HUDEP-2 (cell line): ENCODE measurements around the gene MBLAC1.

Experiments
- DNase-seq, 76 experiments: peaks; one replicate each; lab custom pipeline; 2025; ENCODE audit not compliant: unreplicated experiment in 76 of 76; lab: John Stamatoyannopoulos, UW

The MBLAC1 gene

DNA sequence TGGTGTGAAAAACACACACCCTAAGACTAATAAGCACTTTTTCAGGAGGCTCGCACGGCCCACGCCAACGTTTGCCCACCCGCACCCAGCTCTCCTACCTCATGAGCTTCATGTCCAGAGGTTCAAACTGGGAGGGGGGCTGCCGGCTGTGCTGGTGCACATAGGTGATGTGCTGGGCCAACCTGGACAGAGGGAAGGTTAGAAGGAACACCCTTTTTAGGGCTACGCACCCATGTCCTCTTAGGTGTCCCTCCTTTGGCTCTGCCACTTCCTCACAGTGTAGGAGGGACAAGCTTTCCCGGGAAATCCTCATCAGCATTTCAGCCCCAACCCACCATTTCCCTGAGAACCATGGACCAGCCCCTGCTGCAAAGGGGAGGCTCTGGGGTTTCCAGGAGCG, 31.5 kb upstream of the MBLAC1 start:
- DNase-seq, result no peak

DNA sequence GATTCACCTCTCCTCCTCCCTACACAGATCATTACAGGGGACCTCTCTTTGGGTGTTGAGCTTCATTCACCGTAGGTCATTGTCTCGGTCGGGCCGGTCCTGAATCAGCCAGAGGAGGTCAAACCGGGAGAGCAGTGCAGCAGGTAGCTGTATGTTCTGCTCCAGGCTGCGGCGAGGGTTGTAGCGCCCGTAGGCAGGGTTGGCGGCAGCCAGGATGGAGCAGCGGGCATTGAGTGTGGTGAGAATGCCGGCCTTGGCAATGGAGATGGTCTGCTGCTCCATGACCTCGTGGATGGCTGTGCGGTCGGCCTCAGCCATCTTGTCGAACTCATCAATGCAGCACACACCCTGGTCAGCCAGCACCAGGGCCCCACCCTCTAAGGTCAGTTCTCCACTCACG, 31.1 kb upstream of the MBLAC1 start:
- no peak for DNase-seq

DNA sequence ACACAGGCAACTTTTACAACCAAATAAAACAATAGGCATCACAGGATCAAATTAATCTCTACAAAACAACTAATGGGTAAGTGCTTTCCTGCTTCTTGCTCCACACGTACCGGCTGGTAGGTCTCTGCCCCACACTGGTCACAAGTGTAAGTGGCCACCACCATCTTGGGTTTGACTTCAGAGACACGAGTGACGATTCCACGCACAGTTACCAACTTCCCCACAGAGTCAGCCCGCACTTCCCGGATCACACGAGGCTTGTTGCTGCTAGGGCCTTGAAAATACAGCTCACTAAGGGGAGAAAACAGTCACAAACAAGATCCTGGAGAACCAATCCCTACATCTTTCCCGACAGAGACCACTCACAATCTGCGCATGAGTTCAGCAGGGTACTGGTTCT, 27.9 kb upstream of the MBLAC1 start:
- DNase-seq, result no peak

DNA sequence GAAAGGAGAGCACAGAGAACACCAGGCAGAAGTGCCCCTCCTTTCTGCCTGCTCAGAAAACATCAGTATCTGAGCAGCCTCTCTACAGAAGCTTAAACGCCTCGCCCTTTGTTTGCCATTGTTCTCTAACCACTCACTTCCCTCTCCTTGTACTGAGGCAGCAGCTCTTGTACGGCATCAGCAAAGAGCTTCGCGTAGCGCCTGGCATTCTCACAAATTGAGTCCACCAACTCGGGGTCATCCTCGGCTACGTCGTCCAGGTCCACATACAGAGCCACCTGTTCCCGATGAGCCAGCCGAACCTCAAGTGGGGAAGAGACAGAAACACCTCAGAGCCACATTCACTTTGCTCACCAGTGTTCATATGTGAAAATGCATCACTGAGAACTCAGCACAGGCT, 27.3 kb upstream of the MBLAC1 start:
- DNase-seq, result no peak

DNA sequence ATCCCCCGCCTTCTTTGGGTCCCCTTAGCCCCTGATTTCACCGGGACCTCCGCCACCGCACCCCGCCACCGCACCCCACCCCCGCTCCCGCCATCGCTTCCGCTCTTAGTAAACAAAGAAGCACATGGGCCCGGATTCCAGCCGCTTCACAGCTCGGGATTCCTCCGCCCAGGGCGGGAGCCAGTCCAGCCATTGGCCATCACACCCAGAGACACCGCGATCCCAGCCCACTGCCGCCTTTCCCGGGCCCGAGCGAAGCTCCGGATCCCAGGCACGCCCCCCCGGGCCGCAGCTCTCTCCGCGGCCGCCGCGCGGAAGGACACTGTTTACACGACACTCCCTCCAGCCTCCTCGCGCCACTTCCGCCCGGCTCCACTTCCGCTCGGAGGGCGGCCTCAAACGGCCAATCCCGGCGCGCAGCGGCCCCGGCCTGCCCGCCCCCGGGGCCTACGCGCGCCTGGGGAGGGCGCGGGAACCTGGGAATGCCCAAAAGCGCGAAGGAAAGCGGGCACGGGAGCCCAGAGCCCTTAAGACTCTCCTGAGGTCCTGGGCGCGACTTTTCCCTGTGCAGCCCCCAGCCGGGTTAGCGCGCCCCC, 26.2 kb upstream of the MBLAC1 start:
- peak in 72 of 76 experiments; percentile 31 to 88 (median 76) for DNase-seq

DNA sequence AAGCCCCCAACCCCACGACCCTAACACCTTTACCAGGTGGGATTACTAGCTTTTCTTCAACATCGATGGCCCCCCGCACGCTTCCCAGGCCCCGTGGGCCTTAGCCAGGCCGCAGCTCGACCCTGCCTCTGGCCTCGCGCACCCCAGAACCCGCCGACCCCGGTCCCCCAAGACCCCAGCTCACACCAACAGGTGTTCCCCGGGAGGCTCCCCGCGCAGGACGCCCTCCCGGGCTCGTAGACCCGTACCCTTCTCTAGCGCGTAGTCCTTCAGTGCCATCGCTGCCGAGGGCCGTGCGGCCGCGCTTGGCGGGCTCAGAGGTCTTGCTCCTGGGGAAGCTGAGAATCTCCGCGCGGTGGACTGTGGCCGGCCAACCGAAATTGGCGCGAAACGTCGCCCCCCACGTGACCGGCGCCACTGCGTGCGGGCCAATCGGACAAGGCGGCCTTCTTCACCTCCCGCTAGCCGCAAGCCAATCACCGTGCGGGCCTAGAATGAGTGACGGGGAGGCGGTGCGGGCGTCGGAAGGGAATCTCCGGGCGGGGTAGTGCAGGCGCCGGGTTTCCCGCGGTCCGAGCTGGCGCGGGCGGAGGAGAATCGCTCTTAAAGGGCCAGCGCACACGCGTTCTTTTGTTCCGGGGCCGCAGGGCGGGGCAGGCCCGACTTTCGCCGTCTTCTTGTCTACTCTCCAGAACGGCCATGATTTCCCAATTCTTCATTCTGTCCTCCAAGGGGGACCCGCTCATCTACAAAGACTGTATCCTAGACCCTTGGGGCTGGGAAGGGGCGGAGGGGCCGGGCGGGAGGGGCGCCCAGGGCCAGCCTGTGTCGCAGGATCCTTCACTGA, 25.5 kb upstream of the MBLAC1 start, which contains the start of the genes AP4M1 and MCM7:
Gene AP4M1 (plus strand): TSS at position 628 of the 847 bp plus-strand sequence. CDS start 72 bp downstream, at position 700.
Gene MCM7 (minus strand): TSS at position 382 of the 847 bp plus-strand sequence. CDS start 103 bp downstream, at position 279.
- DNase-seq, result peak; percentile 25 to 99 (median 96)

DNA sequence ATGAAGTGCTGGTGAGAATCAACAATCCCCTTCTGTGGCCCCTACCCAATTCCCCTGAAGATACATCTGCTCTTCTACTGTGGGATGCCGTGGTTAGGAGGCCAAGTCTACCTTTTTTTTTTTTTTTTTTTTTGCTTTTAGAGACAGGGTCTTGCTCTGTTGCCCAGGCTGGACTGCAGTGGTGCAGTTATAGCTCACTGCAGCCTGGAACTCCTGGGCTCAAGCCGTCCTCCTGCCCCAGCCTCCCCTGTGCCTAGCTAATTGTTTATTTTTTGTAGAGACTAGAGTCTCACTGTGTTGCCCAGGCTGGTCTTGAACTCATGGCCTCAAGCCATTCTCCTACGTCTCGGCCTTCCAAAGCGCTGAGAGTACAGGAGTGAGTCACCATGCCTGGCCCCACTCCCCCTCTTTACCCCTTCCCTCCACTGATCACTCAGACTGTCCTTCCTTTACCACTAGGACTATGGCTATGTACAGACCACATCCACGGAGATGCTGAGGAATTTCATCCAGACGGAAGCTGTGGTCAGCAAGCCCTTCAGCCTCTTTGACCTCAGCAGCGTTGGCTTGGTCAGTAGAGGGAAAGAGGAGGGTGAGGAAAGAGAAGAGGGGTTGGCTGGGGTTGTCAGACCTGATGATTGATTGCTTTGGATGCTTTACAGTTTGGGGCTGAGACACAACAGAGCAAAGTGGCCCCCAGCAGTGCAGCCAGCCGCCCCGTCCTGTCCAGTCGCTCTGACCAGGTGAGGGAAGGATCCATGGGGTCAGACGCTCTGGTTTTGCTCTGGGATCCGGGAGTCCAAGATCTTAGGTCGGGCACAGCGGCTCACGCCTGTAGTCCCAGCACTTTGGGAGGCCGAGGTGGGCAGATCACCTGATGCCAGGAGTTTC, 23.6 kb upstream of the MBLAC1 start:
- no peak for DNase-seq

DNA sequence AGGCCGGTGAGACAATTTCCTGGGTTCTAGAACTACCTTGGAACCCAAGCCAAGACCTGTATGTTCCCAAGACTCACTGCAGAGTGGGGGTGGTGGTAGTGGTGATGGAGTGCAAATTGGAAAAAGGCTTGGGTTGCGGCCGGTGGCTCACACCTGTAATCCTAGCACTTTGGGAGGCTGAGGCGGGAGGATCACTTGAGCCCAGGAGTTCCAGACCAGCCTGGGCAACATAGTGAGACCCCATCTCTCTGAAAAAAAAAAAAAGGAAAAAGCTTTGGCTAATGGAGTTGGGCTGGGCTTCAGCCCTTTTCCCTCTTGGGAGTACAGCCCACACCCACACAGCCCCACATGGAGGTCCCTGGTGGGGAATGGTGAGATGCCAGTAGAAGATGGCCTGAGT, 21.2 kb upstream of the MBLAC1 start:
- DNase-seq, result no peak

DNA sequence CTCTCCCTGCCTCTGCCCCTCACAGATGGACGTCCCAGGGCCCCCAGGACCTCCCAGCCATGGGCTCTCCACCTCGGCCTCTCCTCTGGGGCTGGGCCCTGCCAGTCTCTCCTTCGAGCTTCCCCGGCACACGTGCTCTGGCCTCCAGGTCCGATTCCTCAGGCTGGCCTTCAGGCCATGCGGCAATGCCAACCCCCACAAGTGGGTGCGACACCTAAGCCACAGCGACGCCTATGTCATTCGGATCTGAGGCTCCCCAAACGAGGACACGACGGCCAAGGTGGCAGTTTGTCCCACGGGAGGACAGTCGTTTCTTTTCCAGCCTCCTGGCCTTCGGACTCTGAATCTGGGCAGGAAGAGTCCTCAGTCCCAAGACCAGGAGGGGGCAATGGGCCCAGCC, 20.1 kb upstream of the MBLAC1 start:
- DNase-seq, result no peak

DNA sequence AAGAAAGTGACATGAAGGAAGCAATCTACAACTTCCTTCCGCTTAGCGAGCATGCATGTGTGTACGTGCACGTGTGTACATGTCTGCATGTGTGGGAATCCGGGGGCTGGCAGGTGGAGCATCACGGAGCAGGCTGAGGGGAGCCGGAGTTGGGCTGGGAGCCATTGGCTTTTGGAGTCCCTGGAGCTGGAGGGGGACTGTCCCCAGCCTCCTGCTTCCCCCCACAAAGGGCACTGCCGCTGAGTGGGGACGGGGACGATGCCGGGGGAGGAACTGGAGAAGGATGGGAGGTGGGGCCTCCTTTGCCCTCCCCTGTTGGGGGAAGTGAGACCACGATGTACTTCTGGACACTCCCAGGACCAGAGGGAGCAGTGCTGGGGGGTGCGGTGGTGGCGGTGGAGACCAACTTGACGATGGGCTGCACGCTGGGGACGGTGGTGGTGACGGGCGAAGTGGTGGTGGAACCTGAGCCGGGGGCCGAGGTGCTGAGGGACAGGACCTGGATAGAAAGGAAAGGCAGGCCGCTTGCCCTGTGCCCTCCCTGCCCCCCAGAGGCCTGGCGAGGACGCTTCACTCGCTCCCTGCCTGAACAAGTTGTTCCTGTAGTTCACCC, 19.5 kb upstream of the MBLAC1 start:
- no peak for DNase-seq

DNA sequence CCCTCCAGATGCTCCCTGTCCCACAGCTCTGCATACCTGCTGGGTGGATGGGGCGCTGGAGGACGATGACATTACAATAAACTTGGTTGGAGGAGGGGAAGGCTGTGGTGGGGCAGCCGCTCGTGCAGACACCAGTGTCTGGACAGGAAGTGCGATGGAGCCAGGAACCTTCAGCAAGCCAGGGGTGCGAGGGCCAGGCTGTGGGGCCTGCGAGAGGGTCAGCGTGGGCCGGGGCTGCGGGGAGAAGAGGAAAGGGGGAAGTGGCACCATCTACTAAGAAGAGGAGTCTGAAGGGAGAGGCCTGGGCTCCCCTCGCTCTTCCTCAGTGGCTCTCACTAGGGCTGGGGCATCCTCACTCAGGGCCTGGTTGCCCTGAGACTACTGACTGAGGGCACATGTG, 18.9 kb upstream of the MBLAC1 start:
- no peak for DNase-seq

DNA sequence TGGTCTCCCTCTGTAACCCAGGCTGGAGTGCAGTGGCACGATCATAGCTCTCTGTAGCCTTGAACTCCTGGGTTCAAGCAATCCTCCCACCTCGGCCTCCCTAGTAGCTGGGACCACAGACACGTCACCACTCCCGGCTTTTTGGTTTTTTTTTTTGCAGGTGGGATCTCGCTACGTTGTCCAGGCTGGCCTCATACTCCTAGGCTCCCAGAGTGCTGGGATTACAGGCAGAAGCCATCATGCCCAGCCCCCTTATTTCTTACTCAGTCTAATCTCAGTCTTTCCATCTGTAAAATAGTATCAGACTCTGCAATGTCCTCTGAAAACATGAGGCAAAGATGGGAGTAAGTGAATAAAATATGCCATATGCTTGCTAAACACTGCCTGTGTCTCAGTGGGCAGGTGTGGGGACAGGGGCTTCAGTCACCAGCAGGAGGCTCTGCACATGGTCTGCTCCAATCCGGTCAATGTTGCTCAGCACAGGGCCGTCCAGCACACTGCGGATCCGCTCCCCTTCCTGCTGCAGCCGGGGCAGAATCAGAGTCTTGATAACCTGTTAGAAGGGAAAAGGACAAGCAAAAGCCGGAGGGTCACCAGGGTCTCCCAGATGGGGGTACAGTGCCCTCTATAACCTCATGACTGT, 17.1 kb upstream of the MBLAC1 start:
- no peak for DNase-seq

DNA sequence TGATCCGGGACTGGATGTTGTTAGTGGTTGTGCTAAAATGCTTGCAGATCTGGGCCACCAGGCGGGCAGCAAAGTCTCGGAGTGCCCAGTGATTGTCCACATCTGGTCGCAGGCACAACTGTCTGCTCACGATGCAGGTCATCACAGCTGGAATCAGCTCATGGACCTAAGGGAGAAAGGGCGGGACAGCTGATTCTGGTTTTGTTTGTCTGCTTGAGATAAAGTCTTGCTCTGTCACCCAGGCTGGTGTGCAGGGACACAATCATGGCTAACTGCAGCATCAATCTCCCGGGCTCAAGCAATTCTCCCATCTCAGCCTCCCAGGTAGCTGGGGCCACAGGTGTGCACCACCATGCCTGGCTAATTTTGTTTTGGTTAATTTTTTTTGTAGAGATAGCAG, 15.6 kb upstream of the MBLAC1 start:
- no peak for DNase-seq

DNA sequence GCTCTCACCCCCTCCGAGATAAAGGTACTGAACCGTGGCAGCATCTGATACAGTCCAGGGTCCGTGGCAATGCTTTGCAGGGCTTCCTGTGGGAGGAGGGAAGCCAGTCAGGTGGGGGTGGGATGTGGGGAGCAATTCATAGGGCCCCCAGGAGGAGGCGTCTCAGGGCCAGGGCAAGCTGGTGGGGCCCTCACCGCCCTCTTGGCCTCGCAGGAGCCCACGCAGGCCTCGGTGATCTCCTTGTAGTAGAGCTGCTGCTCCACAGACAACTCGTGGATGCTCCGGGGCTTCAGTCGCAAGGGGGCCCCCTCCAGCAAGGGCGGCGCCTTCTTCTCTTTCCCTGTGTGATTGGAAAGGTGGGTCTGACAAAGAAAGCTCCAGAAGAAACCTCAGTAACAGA, 14.9 kb upstream of the MBLAC1 start:
- DNase-seq, result no peak

DNA sequence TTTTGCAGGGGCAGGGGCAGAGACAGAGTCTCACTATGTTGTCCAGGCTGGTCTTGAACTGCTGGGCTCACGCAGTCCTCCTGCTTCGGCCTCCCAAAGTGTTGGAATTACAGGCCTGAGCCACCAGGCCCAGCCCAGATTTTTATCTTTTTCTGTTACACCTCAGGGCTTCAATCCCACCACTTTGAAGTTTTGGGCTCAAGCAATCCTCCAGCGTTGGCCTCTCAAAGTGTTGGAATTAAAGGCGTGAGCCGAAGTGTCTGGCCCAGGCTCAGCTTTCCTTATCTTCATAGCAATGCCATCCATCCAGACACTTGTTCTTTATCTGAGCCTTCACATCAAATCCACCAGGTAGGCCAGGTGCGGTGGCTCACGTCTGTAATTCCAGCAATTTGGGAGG, 11.7 kb upstream of the MBLAC1 start:
- no peak for DNase-seq

DNA sequence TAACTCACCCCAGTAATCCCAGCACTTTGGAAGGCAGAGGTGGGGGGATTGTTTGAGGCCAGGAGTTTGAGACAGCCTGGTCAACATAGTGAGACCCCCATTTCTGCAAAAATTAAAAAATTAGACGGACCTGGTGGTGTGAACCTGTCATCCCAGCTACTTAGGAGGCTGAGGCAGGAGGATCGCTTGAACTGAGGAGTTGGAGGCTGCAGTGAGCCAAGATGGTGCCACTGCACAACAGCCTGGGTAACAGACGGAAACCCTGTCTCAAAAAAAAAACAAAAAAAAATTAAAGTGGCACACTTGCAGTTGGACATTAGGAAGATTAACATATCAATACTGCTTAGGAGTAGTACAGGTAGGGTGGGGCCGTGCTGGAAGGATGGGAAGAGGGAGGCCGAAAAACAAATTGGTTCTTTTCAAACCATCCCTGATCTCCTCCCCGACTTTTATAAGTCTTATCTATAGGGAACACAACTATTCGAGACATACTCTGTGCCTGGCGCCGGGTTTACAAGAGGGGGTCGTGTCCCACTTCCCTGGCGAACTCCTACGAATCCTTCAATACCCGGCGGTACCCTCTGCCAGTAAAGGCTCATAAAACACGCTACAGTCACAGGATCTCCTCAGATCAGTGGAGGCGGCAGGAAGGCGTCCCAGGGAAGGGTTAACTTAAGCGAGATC, 8.2 kb upstream of the MBLAC1 start:
- peak in 2 of 76 experiments; percentile 1 to 39 for DNase-seq

DNA sequence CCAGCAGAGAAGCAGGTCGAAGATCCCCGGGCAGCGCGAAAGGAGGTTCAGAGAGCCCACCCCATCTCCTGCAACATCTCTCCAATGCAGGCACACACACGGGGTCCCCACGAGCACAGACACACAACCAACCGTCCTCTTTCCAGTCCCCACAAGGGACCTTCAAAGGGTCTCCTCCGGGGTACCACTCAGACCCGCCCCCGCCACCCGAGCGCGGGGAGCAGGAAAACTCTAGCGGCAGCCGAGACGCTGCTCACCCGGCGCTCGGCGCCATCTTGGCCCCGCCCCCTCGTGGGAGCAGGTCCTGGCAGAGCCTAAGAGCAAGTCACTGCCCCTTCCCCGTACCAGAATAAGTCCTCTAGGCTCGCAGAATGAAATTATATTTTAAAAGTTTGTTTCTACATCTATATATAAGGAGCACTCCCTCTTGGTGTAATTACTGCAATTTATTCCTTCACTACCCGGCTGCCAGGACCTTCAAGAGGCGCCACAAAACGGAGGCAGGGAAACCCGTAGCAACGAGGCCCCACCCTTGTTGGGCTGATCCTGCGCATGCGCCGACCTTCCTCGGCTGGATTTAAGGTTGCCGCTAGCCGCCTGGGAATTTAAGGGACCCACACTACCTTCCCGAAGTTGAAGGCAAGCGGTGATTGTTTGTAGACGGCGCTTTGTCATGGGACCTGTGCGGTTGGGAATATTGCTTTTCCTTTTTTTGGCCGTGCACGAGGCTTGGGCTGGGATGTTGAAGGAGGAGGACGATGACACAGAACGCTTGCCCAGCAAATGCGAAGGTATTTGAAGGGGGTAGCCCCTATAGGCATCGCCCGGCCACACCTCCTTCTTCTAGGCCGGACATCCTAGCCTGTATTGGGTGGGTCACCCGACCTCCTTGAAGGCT, 7.4 kb upstream of the MBLAC1 start, which contains the start of the genes CNPY4 and TAF6:
Gene CNPY4 (plus strand): TSS at position 563 of the 898 bp plus-strand sequence. CDS start 111 bp downstream, at position 674.
Gene TAF6 (minus strand): TSS at position 287 of the 898 bp plus-strand sequence. CDS start 5,149 bp downstream, outside the sequence.
- DNase-seq, result peak; percentile 40 to 93 (median 86)
